ENCODE results near the gene TINAGL1.

The TINAGL1 gene

GRCh38 chr1:31614414-31615005 lies 38.2 kb downstream of the TINAGL1 start:
- no peak for DNase-seq

GRCh38 chr1:31615414-31615813 lies 39.1 kb downstream of the TINAGL1 start:
- no peak for DNase-seq

- DNase-seq = no peak
Measured at GRCh38 chr1:31615939-31616338, 39.6 kb downstream of the TINAGL1 start.

- no peak for DNase-seq
Measured at GRCh38 chr1:31617218-31617915, 41.1 kb downstream of the TINAGL1 start, which contains the start of gene HCRTR1. Gene HCRTR1, plus strand, starts transcription at chr1:31617689. Its CDS starts 1,504 bp downstream, at chr1:31619193.

GRCh38 chr1:31617916-31618746 lies 41.8 kb downstream of the TINAGL1 start:
- no peak for DNase-seq

- DNase-seq = no peak
Measured at GRCh38 chr1:31618916-31619846, 42.9 kb downstream of the TINAGL1 start.

GRCh38 chr1:31620631-31621497 lies 44.5 kb downstream of the TINAGL1 start:
- no peak for DNase-seq

GRCh38 chr1:31621498-31621820 lies 45.1 kb downstream of the TINAGL1 start:
- no peak for DNase-seq

GRCh38 chr1:31621847-31622730 lies 45.8 kb downstream of the TINAGL1 start:
- DNase-seq = no peak

- no peak for DNase-seq
Measured at GRCh38 chr1:31623365-31623764, 47.0 kb downstream of the TINAGL1 start.

GRCh38 chr1:31624309-31624708 lies 48.0 kb downstream of the TINAGL1 start:
- DNase-seq = no peak

GRCh38 chr1:31624731-31625514 lies 48.6 kb downstream of the TINAGL1 start:
- DNase-seq = no peak

- DNase-seq = no peak
Measured at GRCh38 chr1:31625561-31626222, 49.4 kb downstream of the TINAGL1 start.

- no peak for DNase-seq
Measured at GRCh38 chr1:31626223-31627207, 50.2 kb downstream of the TINAGL1 start.

GRCh38 chr1:31627301-31627929 lies 51.1 kb downstream of the TINAGL1 start:
- no peak for DNase-seq

- DNase-seq = no peak
Measured at GRCh38 chr1:31627930-31628559, 51.7 kb downstream of the TINAGL1 start.

All from NCI-H1048 (cell line).